Suppressor macrophage treated with lipopolysaccharide for 4 hours (primary cell): ENCODE data around the gene INAVA.

Experiments
- DNase-seq: peaks from one replicate; pipeline ENCODE4 v3.0.0-alpha.2; 2020

INAVA gene

DNA sequence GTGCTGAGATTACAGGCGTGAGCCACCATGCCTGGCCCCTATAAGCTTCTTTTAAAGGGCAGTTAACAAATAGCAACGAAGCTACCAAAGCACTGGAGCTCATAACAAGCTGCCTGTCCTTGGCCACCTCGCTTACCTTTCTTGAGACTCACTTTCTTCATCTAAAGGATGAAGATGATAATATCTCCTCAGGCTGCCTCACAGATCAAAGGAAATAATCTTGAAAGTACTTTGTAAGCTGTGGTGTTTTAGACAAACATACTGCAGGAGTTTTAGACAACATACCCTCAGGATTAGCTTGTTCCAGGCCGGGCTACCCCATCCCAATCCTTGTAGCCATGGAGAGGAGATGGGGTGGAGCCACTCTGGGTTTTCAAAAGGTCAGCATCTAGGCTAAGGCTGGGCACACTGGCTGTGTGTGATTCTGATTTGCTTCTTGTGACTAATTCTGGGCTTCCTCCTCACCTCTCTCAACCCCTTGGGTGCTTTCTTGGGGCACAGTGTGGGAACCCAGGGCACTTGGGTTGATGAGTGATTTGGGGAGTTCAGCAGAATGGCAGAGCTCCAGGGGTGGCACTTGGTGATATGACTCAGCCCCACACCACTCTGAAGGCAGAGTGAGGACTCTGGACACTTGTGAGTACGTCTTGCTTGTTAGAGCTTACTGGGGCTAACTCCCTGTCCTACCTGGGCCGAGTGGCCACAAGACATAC is 16.7 kb upstream of the INAVA start:
- no peak for DNase-seq

DNA sequence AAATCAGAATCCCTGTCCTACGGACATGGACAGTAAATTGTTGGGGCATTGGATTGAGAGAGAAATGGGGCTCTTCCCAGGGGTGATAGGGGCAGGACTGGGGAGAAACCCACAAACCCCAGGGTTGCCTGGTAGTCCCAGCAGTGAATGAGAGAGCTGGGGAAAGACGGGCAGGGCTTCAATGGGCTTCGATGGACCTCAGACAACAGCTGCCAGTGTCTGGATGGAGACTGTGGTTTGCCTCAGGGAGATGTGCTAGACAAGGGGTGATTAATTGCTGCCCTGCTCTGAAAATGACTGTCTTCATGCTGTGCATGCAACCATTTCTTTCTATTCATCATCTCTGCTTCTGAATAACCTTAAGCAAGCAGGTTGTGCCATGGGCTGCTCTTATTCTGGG is 14.5 kb upstream of the INAVA start:
- DNase-seq, result no peak

DNA sequence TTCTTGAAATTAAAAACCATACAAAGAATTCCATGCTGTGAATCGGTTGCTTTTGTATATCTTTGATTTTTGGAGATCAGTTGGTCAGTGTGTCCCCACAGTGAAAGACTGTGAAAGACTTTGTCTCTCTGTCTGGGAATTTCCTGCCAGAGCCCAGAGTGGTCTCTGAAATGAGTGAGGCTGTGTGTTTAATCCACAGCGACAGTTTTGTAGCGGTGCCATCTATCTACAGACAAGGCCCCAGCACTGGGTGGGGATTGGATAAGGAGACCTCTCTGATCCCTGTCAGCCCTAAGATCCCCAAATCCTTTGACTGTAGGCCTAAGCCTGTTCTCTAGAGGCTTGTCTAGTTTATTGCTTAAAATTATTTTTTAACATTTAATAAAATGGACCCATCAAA is 11.6 kb upstream of the INAVA start:
- no peak for DNase-seq

DNA sequence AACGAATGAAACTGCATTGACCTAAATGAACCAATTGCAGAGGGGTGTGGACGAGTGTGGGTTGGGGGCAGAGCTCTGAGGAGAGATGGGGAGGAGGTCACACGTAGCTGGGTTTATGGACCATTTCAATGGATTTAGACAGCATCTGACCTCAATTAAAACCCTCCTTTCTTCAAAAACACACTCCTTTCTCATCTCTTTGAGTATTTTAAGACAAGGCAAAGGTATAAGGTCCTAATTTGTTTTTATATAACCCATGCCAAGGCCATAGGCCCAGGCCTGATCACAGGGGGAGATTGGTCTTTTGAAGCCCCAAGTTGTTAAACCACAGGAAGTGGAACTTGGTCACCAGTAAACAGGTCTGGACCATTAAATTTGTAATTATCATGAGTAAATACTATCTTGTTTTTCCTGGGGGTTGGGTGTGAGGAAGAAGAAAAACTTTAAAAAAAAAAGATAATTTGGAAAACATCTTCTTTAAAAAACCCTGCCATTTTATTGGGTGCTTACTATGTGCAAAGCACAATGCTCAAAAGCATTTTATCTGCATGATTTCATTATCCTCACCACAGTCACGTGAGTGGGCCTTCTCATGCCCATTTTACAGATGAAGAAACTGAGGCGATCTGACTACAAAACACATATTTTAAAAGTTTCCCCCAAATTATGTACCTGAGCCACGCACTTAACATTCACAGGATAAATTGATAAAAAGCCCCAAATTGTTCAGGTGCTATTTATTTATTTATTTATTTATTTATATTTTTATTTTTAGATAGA is 8.9 kb upstream of the INAVA start:
- no peak for DNase-seq

DNA sequence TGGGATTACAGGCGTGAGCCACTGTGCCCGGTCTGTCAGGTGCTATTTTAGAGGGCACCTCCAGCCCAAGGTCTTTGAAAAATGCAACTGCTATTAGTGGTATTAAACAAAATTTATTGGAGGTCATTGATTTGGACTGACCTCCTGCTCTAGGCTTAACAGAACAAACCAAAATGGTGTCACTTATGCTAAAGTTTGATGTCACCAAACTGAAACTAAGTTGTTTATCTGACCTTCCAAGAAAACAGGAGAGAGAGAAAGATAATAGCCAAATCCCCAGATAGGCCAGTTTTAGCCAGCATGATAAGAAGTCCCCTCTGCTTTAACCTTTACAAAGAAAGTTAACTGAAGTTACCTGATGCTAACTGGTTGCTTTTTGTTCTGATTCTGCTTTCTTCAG is 8.1 kb upstream of the INAVA start:
- DNase-seq, result no peak

DNA sequence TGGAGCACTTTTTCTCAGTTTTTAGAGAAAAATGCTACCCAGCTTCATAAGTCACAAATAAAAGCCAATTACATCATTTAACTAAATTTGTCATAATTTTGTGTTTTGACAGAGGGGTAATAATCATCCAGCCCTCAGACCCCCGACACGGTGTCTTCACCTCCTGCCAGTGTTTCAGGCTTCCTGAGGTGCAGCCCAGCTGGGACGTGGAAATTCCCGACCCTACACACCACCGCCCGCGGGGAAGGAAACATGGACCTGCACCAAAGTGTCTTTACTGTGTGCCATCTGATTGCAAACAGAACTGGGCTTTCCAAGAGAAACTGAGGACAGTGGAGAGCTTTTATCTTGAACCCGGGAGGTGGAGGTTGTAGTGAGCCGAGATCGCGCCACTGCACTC is 7.7 kb upstream of the INAVA start:
- DNase-seq, result no peak

DNA sequence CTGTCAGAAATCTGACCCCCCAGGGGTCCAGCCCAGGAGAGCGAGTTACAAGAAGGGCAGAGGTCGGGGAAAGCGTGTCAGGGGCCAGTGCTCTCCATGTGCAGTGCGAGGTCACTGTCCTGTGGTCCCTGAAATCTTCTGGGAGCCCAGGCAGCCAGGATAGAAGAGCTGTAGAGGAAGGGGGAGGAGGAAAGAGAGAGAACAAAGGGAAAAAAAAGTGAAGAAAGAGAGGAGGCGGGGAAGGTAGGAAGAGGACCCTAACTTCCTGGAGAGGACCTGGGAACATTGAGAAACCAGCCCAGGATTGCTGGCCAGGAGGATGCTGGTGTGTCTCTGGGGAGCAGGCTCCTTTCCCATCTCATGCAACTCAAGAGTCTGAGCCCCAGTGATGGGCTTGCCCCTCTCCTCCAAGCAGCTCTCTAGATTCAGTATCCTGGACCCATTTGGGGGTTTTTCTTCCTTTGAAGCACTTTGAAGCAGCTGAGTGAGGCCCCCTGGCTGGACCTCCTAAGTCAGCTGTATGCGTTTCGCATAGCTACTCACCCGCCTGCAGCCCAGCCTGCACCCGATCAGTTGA is 6.8 kb upstream of the INAVA start:
- DNase-seq, result no peak

DNA sequence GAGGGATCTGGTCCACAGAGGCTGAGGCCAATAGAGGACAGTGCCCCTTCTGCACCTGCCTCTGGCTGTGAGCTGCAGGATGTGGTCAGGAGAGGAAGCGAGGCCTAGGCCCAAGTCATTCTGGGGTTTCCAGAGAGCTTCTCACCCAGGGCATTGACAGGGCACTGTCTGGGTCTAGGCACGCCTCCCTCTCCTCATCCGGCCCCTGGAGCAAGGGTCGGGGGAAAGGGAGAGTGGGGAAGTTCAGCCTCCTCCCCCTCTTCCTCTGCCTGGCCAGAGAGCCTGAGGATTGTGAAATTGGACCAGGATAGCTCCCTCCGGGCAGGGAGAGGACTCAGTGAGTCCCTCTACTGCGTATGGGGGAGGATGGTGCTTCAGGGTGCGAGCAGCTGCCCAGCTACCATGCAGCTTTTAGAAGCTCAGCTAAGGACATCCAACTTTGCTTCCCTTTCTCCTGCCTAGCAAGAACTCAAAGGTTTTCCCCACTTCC is 6.3 kb upstream of the INAVA start:
- peak; percentile 78 for DNase-seq

DNA sequence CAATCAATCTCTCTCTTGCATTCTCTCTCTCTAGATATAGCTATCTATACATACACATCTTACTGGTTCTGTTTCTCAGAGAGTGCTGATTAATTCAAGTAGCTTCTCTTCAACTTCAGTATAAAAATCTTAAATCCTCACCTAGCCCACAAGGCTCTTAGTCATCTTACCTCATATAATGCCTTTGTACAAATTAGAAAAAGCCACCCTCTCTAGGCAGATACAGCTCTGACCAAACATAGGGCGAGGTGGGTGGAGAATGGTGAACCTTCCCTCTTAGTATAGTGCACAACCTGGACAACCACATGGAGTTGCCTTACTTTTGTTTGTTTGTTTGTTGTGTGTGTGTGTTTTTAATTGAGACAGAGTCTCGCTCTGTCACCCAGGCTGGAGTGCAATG is 5.1 kb upstream of the INAVA start:
- no peak for DNase-seq

DNA sequence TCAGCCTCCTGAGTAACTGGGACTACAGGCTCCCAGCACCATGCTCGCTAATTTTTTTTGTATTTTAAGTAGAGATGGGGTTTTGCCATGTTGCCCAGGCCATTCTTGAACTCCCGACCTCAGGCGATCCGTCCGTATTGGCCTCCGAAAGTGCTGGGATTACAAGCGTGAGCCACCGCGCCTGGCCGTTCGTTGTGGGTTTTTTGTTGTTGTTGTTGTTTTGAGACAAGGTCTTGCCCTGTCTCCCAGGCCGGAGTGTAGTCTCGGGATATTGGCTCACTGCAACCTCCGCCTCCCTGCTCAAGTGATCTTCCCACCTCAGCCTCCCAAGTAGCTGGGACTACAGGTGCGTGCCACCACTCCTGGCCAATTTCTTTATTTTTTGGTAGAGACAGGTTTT is 4.7 kb upstream of the INAVA start:
- DNase-seq, result no peak

DNA sequence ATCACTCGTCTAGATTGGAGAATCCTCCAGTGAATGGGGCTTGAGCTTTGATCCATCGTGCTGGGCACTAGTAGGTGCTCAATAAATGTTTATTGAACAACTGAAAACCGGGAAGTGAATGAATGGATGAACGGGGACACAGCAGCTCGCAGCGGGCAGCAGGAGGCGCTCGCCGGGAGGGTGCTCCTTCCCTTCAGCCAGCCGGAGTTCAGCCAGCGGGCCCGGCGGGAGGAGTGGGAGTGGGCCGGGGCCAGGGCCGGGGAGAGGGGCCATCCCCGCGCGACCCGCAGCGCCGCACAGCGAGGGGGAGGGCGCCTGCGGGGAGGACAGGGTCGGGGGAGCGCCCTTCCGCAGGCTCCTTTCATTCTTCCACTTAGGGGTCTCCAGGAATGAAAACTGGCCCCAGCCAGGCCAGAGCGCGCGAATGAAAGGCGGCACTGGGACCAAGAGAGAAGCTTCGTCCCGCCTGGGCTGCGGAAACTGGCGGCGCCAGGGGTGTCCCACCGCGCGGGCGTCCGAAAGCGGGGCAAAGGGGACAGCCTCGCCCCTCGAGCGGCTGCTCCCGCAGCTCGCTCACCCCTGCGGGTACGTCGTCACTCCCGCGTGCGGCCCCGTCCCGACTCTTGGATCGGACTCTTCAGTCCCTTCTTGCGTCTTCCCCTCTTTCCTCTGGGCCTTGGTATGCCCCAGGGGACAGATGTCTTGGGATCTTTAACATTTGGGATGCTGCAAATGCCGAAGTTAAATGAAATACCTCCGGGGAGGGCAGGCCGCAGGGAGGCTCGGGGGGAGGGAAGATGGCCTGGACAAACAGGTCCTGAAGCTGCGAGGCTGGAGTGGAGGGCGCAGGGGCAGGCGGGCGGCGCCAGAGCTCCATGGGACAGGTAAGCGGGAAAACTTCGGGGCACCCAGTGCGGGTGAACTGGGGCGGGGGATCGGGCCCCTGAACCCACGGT is 3.6 kb upstream of the INAVA start:
- peak; percentile 38 for DNase-seq

DNA sequence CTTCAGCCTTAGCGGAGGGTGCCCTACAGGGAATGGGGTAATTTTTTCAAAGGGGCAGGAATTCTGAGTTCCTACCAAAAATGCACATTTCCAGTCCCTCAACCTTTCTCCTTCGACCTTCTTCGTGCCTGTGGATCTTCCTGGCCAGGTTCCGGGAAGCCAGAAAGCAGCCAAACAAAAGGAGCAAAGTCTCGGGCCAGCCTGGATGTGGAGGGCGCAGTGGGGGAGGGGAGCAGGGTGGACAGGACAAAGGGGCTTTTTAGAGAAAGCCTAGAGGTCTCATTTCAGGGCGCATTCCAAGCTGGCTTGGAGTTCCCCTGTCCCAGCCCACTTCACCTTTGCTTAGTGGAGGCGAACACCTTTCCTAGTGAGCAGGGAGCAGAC is 2.9 kb upstream of the INAVA start:
- no peak for DNase-seq

DNA sequence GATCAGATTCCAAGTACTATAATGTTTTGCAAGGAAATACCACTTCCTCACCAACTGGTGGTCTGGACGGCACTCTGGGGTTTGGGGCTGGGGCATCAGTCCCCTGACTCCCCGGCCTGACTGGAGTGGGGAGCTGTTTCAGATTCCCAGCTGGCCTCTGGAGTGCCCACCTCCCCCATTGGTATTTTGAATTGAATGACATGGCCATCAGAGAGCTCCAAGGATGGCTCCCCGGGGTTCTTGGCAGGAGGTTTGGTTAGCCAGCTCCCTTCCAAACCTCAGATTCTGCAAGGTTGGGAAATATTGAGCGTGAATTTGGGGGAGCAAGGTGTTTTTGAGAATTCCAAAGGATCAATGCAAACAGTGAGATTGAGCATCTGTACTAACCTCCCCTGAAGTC is 2.2 kb upstream of the INAVA start:
- no peak for DNase-seq

DNA sequence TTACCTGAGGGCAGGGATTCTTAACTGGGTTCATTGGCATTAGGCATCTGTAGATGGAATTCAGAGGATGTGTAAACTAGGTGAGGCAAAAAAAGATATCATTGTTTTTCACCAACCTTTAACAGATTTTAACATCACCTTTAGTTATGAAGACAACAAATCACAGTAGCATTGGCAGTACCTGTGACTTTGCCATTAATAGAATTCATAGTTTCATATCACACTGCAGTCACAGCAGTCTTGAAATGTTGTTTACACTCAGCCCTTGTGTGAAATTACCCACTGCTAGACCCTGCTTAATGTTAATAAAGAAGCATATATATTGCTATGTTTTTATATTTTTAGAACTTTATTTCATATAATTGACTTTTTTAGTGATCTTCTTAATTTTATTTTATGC is 1.7 kb upstream of the INAVA start:
- DNase-seq, result no peak

DNA sequence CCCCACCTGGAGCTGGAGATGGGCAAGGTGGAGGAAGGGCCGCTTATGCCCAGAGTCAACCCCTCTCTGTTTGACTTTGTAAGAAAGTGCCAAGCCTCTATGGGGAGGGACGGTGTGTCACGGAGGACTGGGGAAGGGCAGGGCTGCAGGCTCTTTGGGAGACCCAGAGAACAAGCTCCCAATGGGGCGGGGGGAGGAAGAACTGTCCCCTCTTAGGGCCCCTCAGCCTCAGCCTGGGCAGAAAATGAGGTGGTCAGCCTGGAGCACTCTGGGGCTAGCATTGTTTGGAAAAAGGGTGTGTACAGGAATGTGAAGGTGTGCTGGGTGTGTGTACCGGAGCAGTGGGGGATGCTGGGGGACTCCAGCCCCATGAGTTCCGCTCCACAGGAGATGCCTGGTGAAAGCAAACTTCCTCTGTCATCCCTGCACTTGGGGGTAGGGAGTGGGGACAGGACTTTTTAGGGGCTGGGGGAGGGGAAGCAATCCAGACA is 1.2 kb upstream of the INAVA start:
- DNase-seq, result no peak

DNA sequence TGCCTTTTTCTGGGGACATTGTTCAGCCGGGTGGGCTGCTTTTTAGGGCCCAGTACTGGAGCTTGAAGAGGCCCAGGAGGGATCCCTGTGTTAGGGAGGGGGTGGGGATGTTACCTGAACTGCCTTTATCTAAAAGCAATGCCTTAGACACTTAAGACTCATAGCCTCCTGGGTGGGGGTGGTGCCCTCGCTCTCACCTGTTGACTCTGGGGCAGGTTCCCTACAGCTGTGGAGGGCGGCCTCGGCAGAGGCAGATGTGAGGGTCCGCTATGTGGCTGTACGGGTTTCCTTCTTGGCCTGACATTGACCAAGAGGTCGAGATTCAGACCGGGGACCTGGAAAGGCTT is 716 bp downstream of the INAVA start:
- DNase-seq, result no peak

DNA sequence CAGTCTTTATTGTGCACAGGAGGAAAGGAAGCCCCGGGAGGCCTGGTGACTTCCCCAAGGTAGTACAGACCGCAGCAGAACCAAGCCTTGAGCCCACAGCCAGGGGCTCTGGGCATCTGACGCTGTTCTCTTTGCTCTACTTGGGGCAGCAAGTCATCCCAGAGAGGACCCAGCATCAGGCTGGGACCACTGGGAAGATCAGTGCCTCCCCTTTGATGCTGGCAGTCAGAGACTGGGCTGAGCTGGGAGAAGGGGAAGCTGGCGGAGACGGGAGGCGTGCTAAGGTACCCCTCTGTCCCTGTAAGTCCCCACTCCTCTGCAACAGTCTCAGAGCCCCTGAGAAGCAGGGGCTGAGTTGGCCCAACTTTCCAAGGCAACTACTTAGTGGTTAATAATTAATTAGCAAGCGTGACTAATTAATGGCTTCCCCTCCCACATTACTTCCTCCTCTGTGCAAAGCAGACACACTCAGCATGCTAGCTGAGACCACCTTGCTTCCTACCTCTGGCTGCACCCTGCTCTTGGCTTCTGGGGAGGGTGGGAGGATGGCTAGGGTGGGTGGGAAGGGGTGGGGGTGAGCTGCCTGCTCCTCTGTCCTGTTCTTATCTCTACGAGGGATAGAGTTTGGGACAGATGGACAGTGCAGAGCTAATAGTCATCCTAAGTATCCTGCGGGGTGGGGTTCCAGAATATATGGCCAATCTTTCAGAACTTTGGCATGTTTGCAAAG is 1.3 kb downstream of the INAVA start:
- no peak for DNase-seq

DNA sequence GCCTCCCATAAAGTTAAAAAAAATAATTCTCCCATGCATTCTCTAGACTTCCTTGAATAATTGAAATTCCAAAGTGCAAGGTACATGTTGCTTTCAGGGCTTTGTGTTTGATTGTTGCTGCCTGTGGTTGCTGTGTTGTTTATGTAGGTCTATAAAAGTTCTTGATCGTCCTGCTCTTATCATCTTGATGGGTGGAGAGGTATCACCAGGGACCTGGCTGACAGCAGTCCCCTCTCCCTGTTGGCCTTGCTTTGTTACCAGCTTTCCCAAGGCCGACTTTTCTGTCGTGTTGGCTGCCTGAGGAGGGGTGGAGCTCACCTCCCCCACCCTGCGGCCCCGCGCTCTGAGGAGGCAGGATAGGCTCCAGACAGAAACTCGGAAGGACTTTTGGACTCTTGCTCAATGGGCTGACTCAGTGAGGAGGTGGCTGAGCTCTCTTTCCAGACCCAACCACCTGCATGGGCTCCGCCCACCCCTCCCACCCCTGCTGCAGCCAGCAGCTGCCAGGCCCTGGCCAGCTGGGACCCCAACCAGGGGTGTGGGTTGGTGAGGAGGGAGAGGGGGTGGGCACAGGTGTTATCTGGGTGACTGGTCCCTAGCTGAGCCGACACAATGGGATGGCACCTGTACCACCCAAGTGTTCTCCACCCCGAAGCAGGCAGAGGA is 2.0 kb downstream of the INAVA start:
- no peak for DNase-seq

DNA sequence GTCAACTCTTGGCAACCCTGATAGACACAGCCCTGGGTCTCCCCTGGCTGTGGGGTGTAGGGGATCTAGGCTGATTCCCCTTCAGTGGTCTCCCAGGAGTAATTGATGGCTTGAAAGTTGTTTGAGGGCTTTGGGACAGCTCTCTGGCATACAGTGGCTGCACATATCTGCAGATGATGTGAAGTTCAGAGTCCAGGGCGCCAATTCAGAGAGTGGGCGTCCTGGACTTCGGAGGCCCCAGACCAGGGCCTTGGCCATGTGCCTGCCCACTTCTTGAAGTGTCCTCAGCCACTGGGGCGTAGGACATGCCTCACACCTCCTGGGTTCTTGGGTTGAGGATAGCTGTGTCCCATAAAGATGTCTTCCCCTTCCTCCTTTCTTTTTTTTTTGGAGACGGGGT is 2.6 kb downstream of the INAVA start:
- DNase-seq, result no peak

DNA sequence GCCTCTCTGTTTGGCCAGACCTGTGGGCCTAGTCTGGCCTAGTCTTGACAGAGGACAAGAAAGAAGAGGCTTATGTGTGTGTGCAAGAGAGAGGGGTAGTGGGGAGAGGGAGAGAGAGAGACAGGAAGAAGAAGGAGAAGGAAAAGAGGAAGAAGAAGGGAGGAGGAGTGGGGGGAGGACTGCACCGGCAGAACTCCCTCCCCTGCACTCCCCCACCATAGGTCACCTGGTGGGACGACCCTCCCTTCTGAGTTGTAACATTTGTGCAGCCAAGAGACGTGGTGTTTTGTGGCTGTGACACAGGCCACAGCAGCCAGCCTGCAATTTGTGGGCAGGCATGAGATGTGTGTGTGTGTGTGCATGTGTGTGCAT is 4.3 kb downstream of the INAVA start:
- no peak for DNase-seq

DNA sequence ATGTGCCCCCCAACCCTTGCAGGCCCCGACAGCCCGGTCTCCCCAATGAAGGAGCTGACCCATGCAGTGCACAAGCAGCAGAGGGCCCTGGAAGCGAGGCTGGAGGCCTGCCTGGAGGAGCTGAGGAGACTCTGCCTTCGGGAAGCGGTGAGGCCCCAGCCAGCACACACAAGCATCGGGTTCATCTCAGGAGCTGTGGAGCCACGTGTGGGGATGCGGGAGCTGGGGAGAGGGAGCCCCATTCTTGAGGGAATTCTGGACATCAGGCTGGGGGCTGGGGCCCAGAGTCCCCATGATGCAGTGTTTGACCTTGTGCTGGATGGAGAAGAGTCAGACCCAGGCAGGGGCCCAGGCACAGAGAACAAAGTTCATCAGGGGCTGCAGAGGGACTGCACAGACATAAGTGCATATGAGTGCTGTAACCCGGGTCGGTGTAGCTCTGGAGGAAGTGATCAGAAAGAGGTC is 4.8 kb downstream of the INAVA start:
- DNase-seq, result no peak
